Limb (tissue), 2 donors: Measurements from ENCODE around the gene EGFLAM.

Experiments
- DNase-seq, 2 donors: peaks; one replicate each; pipeline ENCODE4 v3.0.0-alpha.2; 2016; ENCODE audit errors: extremely low spot score in 2 of 2

Gene EGFLAM

GRCh38 chr5:38447056-38447455, 188.7 kb downstream of the EGFLAM start:
- no peak for DNase-seq

- peak; percentile 55 to 78 for DNase-seq
These were observed 189.4 kb downstream of the EGFLAM start for GRCh38 chr5:38447786-38448185.

- no peak for DNase-seq
These were observed 190.4 kb downstream of the EGFLAM start for GRCh38 chr5:38448568-38449350.

GRCh38 chr5:38450627-38451026, 192.3 kb downstream of the EGFLAM start:
- DNase-seq = peak in 1 of 2 donors; percentile 18

GRCh38 chr5:38451074-38451725, 192.8 kb downstream of the EGFLAM start:
- peak; percentile 23 to 35 for DNase-seq

- no peak for DNase-seq
These were observed 193.8 kb downstream of the EGFLAM start for GRCh38 chr5:38452201-38452600.

GRCh38 chr5:38453506-38453905, 195.1 kb downstream of the EGFLAM start:
- DNase-seq = peak in 1 of 2 donors; percentile 4

GRCh38 chr5:38453921-38454320, 195.6 kb downstream of the EGFLAM start:
- DNase-seq = peak in 1 of 2 donors; percentile 11

GRCh38 chr5:38455796-38456330, 197.5 kb downstream of the EGFLAM start:
- DNase-seq = peak in 1 of 2 donors; percentile 6

- peak in 1 of 2 donors; percentile 16 for DNase-seq
These were observed 198.5 kb downstream of the EGFLAM start for GRCh38 chr5:38456657-38457399.

- peak in 1 of 2 donors; percentile 16 for DNase-seq
These were observed 199.8 kb downstream of the EGFLAM start for GRCh38 chr5:38458174-38458573.

GRCh38 chr5:38462976-38463633, 204.7 kb downstream of the EGFLAM start:
- DNase-seq = no peak

- DNase-seq = peak in 1 of 2 donors; percentile 76
These were observed 205.5 kb downstream of the EGFLAM start for GRCh38 chr5:38463634-38464521.

GRCh38 chr5:38465061-38465460, 206.7 kb downstream of the EGFLAM start:
- DNase-seq = no peak

- DNase-seq = no peak
These were observed 207.5 kb downstream of the EGFLAM start for GRCh38 chr5:38465702-38466423.

- no peak for DNase-seq
These were observed 208.2 kb downstream of the EGFLAM start for GRCh38 chr5:38466424-38467189.

GRCh38 chr5:38467353-38468040, 209.1 kb downstream of the EGFLAM start:
- DNase-seq = peak; percentile 58 to 60

- no peak for DNase-seq
These were observed 209.9 kb downstream of the EGFLAM start for GRCh38 chr5:38468202-38468673.
